Heart left ventricle (tissue), 16 donors: ENCODE measurements around the gene SPOCK2. TPM values are rescaled to one million over a fixed set of nuclear protein-coding genes. Genes with fewer than 3 reads are reported as not detected.

Experiments
- ATAC-seq, 4 donors: fragments of 200-7000 bp; cut with Tn5 transposase; one replicate each; pipeline ENCODE4 v1.9.1; 2020 to 2022; ENCODE audit warnings: moderate library complexity in 4 of 4, mild to moderate bottlenecking in 3 of 4, moderate number of reproducible peaks in 1 of 4
- DNase-seq, 5 donors: peaks; one replicate each; pipeline ENCODE4 v3.0.0-alpha.2; 2020
- H3K27ac ChIP-seq, 12 donors: fragments of 200-600 bp; sonication (generic) in 4 of 12; one replicate each; pipeline versions ENCODE4 v1.5.0 to v1.8.0; 2016 to 2022; ENCODE audit warnings: mild to moderate bottlenecking in 2 of 12
- H3K27me3 ChIP-seq, 9 donors: fragments of 200-600 bp; sonication (generic) in 2 of 9; one replicate each; pipeline versions ENCODE4 v1.5.1 to v1.8.0; 2016 to 2022; ENCODE audit warnings: mild to moderate bottlenecking in 3 of 9
- H3K36me3 ChIP-seq, 9 donors: fragments of 200-600 bp; sonication (generic) in 2 of 9; one replicate each; pipeline versions ENCODE4 v1.5.0 to v1.8.0; 2018 to 2022; ENCODE audit warnings: mild to moderate bottlenecking in 2 of 9
- H3K4me1 ChIP-seq, 12 donors: fragments of 200-600 bp; sonication (generic) in 4 of 12; one replicate each; pipeline versions ENCODE4 v1.5.0 to v1.8.0; 2016 to 2022; ENCODE audit warnings: mild to moderate bottlenecking in 3 of 12
- H3K4me3 ChIP-seq, 12 donors: fragments of 200-600 bp; sonication (generic) in 4 of 12; one replicate each; pipeline versions ENCODE4 v1.5.0 to v1.8.0; 2017 to 2022; ENCODE audit warnings: mild to moderate bottlenecking in 9 of 12, moderate library complexity in 4 of 12
- H3K9me3 ChIP-seq, 12 donors: fragments of 200-600 bp; sonication (generic) in 4 of 12; one replicate each; pipeline versions ENCODE4 v1.5.0 to v1.8.0; 2016 to 2022; ENCODE audit warnings: mild to moderate bottlenecking in 1 of 12
- POLR2A ChIP-seq, 2 donors: fragments of 450-650 bp; IDR thresholded peaks; one replicate each; pipeline ENCODE4 v1.6.1; 2017; ENCODE audit warnings: antibody characterized with exemption in 2 of 2, mild to moderate bottlenecking in 2 of 2, moderate library complexity in 2 of 2
- WGBS, 4 donors: extraction: QIAGEN DNeasy Blood & Tissue Kit in 2 of 4; methylation state at CpG; one replicate each; pipeline versions ENCODE4 v1.1.5 to v1.1.7; 2013 to 2018; 5-methylcytosine and 5-hydroxymethylcytosine counted together
- intact Hi-C, 10 donors: fragments of 100-400 bp; cut with DNase I; formaldehyde crosslinking; loops; one replicate each; pipeline versions ENCODE4 v1.11.1 to v1.14.2; 2022
- polyA plus RNA-seq, 2 donors: library from polyadenylated mRNA; stranded (reverse); fragments of 200-250 nt; gene quantifications; one replicate each; pipeline ENCODE4 v1.2.3, GENCODE V29; 2013
- total RNA-seq, 9 donors: library from RNA; depleted of rRNA in 2 of 9; stranded (reverse); fragments of >200 nt in 2 of 9; fragmentation: NEBNext Ultra II Directional in 3 of 9; extraction: Animal tissue kit (Norgen Biotek cat#: 25700) in 3 of 9; gene quantifications; one replicate each; pipeline versions ENCODE4 v1.1.0 to v1.2.4, GENCODE V29; 2016 to 2023
- TF ChIP-seq, protein P1 (sequence below), 12 donors: fragments of 200-600 bp; sonication (generic) in 4 of 12; IDR thresholded peaks; one replicate each; pipeline versions ENCODE4 v1.5.0 to v1.8.0; 2018 to 2022; ENCODE audit warnings: antibody characterized with exemption in 12 of 12, mild to moderate bottlenecking in 5 of 12
- donor health status: ischemic (EF 13 %, LVEDD 7.1; RV severe dilation, severe dysfunction).
- donor health status: healthy with polysubstance abuse.
- donor health status: DM: no; HTN: yes; CAD: no.
- donor health status: DM: no; HTN: no; CAD: no.
- donor health status: ischemic (EF 25% LVEDD 6.9; RV normal size, moderate dysfunction).
- donor health status: ischemic (EF 25% LVEDD 5.7; RV mildly dilated, moderate dysfunction).
- donor health status: healthy.
- donor health status: DM: yes; HTN: yes; CAD: no.
- donor health status: ischemic (EF 35%, LVEDD 5.7; RV mildly dilated, moderate dysfunction).
- donor health status: nonischemic (EF 11% LVEDD 7.7; RV severe dilation, severe dysfunction).
- donor health status: DM: yes; HTN: yes; CAD: no.
- donor health status: PGD.
- donor health status: ischemic (EF 29% LVEDD 5.4; RV normal size, mild dysfunction).
- donor health status: nonischemic (EF 23%, LVEDD 6.1; RV moderate dilation, normal function).

SPOCK2 gene
- total and polyA plus RNA-seq, 11 donors = 4.4 to 16.6 (median 8.0) TPM

GRCh38 chr10:72049969-72050781 lies 38.2 kb downstream of the SPOCK2 start:
- Histone ChIP-seq H3K4me3 (no peak overlapping the region), H3K4me1 (peaks cover 0 to 11% (median 0%) of the 10 kb centered on the region in 12 donors), H3K27me3 (no peaks in the 10 kb centered on the region), H3K27ac (peak overlapping the region in 1 of 12 donors; percentile 49), H3K36me3 (no peaks in the 10 kb centered on the region), H3K9me3 (peaks cover 0 to 10% (median 0%) of the 10 kb centered on the region in 12 donors)
- no peak for ATAC-seq
- no peak for DNase-seq
- intact Hi-C loops = loop anchor here (2.0 to 10.0 kb wide), 16 partner anchors 65 to 735 kb away; partner anchors contain the start of genes ANAPC16 (in 5 of the 10), ASCC1 (in 5 of the 10) and SLC29A3 (in 2 of the 10)
- 84 to 93% (median 90%) methylated on average over 5 of the region's 5 CpGs for WGBS, 4 donors
- TF ChIP-seq POLR2A (IDR thresholded peaks at IDR 0.05) = no peak
- TF ChIP-seq, protein P1, sequence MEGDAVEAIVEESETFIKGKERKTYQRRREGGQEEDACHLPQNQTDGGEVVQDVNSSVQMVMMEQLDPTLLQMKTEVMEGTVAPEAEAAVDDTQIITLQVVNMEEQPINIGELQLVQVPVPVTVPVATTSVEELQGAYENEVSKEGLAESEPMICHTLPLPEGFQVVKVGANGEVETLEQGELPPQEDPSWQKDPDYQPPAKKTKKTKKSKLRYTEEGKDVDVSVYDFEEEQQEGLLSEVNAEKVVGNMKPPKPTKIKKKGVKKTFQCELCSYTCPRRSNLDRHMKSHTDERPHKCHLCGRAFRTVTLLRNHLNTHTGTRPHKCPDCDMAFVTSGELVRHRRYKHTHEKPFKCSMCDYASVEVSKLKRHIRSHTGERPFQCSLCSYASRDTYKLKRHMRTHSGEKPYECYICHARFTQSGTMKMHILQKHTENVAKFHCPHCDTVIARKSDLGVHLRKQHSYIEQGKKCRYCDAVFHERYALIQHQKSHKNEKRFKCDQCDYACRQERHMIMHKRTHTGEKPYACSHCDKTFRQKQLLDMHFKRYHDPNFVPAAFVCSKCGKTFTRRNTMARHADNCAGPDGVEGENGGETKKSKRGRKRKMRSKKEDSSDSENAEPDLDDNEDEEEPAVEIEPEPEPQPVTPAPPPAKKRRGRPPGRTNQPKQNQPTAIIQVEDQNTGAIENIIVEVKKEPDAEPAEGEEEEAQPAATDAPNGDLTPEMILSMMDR (IDR thresholded peaks at IDR 0.05) = no peak

GRCh38 chr10:72049472-72049871 lies 38.9 kb downstream of the SPOCK2 start:
- H3K36me3 ChIP-seq = no peaks in the 10 kb centered on the region
- peaks cover 0 to 14% (median 0%) of the 10 kb centered on the region in 12 donors for H3K4me1 ChIP-seq
- no peak for DNase-seq
- intact Hi-C loops = loop anchor here in 8 of 10 donors (2.0 to 10.0 kb wide), 11 partner anchors 91 to 735 kb away; partner anchors contain the start of gene SLC29A3 (in 2 of the 8)
- H3K27me3 ChIP-seq = no peaks in the 10 kb centered on the region
- no peak overlapping the region for H3K27ac ChIP-seq
- WGBS, 4 donors = 80 to 94% (median 86%) methylated on average over 1 of the region's 1 CpG
- H3K9me3 ChIP-seq = peaks cover 0 to 10% (median 0%) of the 10 kb centered on the region in 12 donors
- TF ChIP-seq, protein P1 (IDR thresholded peaks at IDR 0.05) = no peak
- TF ChIP-seq POLR2A (IDR thresholded peaks at IDR 0.05) = no peak
- ATAC-seq = no peak
- no peak overlapping the region for H3K4me3 ChIP-seq

- 27 to 29% (median 28%) methylated on average over 12 of the region's 12 CpGs for WGBS, 4 donors
- H3K36me3 ChIP-seq = no peaks in the 10 kb centered on the region
- no peaks in the 10 kb centered on the region for H3K27me3 ChIP-seq
- no peak for TF ChIP-seq POLR2A (IDR thresholded peaks at IDR 0.05)
- TF ChIP-seq, protein P1 (IDR thresholded peaks at IDR 0.05) = peak; percentile 99 to 100 (median 99)
- peaks cover 0 to 10% (median 0%) of the 10 kb centered on the region in 12 donors for H3K9me3 ChIP-seq
- H3K27ac ChIP-seq = peak overlapping the region in 1 of 12 donors; percentile 11
- no peak overlapping the region for H3K4me3 ChIP-seq
- DNase-seq = peak; percentile 89 to 93 (median 92)
- intact Hi-C loops = loop anchor here in 8 of 10 donors (1.0 to 10.0 kb wide), 13 partner anchors 90 to 734 kb away; partner anchors contain the start of gene SLC29A3 (in 2 of the 8)
- H3K4me1 ChIP-seq = peaks cover 0 to 17% (median 0%) of the 10 kb centered on the region in 12 donors
- peak; percentile 34 to 83 (median 78) for ATAC-seq
Observed at GRCh38 chr10:72048450-72049124, 39.8 kb downstream of the SPOCK2 start.
